K562 (cell line): Measurements from ENCODE around the gene RAB1B.

Source experiments
- CBX1 ChIP-seq: sonication (generic); IDR thresholded peaks from 2 replicates; pipeline ENCODE4 v1.6.1; 2016; ENCODE audit warnings: antibody characterized with exemption, low read depth, mild to moderate bottlenecking
- CBX2 ChIP-seq: fragments of 200-600 bp; sonication (generic); IDR thresholded peaks from one replicate; pipeline ENCODE4 v1.6.1; 2012; ENCODE audit warnings: mild to moderate bottlenecking, low read length, inconsistent platforms; ENCODE audit not compliant: insufficient read depth, poor library complexity, severe bottlenecking
- ELK3 ChIP-seq: fragments of 450-650 bp; formaldehyde crosslinking; IDR thresholded peaks from 2 replicates; pipeline ENCODE4 v1.4.0; 2020; ENCODE audit warnings: mild to moderate bottlenecking
- EZH2 ChIP-seq: IDR thresholded peaks from 2 replicates; pipeline ENCODE4 v1.6.1; 2012; ENCODE audit warnings: low read depth, mild to moderate bottlenecking, inconsistent platforms, low read length, borderline replicate concordance
- KLF16 ChIP-seq: IDR thresholded peaks from 2 replicates; pipeline ENCODE4 v1.6.1; 2016; ENCODE audit warnings: antibody characterized with exemption
- MYNN ChIP-seq, 2 experiments: sonication (generic); formaldehyde crosslinking in 1 of 2; IDR thresholded peaks; 2 replicates each; pipeline versions ENCODE4 v1.5.0 to v1.6.1; 2016 to 2020; ENCODE audit warnings: antibody characterized with exemption in 1 of 2, missing genetic modification reagents in 1 of 2
- POLR2A ChIP-seq: fragments of 450-650 bp; conservative IDR thresholded peaks from 2 replicates; pipeline ENCODE4 v1.6.1; 2016
- ZFX ChIP-seq: sonication (generic); formaldehyde crosslinking; IDR thresholded peaks from 2 replicates; pipeline ENCODE4 v1.8.0; 2022; ENCODE audit warnings: mild to moderate bottlenecking, missing genetic modification reagents, moderate library complexity
- ZNF24 ChIP-seq: fragments of 450-650 bp; IDR thresholded peaks from 2 replicates; pipeline ENCODE4 v1.6.1; 2016
- ZNF512 ChIP-seq: IDR thresholded peaks from 2 replicates; pipeline ENCODE4 v1.6.1; 2016; ENCODE audit warnings: missing genetic modification characterization, missing compliant biosample characterization
- TF ChIP-seq, protein P1 (sequence below): sonication (generic); formaldehyde crosslinking; IDR thresholded peaks from 2 replicates; pipeline ENCODE4 v1.8.1; 2022; ENCODE audit warnings: missing genetic modification reagents

DNA sequence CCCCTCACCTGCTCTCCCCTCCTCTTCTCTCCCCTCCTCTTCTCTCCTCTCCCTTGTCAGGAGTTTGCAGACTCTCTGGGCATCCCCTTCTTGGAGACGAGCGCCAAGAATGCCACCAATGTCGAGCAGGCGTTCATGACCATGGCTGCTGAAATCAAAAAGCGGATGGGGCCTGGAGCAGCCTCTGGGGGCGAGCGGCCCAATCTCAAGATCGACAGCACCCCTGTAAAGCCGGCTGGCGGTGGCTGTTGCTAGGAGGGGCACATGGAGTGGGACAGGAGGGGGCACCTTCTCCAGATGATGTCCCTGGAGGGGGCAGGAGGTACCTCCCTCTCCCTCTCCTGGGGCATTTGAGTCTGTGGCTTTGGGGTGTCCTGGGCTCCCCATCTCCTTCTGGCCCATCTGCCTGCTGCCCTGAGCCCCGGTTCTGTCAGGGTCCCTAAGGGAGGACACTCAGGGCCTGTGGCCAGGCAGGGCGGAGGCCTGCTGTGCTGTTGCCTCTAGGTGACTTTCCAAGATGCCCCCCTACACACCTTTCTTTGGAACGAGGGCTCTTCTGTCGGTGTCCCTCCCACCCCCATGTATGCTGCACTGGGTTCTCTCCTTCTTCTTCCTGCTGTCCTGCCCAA is 7.7 kb downstream of the RAB1B start:
- TF ChIP-seq CBX2 (no peak), KLF16 (no peak), POLR2A (no peak), MYNN (IDR thresholded peaks at IDR 0.05) (no peak), MYNN (CRISPR knock-in tag; IDR thresholded peaks at IDR 0.05) (no peak), ZFX (CRISPR knock-in tag) (no peak), CBX1 (no peak), ELK3 (CRISPR knock-in tag) (no peak), ZNF24 (no peak), EZH2 (no peak), ZNF512 (tag) (no peak)
- TF ChIP-seq, protein P1, sequence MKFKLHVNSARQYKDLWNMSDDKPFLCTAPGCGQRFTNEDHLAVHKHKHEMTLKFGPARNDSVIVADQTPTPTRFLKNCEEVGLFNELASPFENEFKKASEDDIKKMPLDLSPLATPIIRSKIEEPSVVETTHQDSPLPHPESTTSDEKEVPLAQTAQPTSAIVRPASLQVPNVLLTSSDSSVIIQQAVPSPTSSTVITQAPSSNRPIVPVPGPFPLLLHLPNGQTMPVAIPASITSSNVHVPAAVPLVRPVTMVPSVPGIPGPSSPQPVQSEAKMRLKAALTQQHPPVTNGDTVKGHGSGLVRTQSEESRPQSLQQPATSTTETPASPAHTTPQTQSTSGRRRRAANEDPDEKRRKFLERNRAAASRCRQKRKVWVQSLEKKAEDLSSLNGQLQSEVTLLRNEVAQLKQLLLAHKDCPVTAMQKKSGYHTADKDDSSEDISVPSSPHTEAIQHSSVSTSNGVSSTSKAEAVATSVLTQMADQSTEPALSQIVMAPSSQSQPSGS, result no peak
